Measurements from ENCODE around the gene LTC4S.

Gene LTC4S

DNA sequence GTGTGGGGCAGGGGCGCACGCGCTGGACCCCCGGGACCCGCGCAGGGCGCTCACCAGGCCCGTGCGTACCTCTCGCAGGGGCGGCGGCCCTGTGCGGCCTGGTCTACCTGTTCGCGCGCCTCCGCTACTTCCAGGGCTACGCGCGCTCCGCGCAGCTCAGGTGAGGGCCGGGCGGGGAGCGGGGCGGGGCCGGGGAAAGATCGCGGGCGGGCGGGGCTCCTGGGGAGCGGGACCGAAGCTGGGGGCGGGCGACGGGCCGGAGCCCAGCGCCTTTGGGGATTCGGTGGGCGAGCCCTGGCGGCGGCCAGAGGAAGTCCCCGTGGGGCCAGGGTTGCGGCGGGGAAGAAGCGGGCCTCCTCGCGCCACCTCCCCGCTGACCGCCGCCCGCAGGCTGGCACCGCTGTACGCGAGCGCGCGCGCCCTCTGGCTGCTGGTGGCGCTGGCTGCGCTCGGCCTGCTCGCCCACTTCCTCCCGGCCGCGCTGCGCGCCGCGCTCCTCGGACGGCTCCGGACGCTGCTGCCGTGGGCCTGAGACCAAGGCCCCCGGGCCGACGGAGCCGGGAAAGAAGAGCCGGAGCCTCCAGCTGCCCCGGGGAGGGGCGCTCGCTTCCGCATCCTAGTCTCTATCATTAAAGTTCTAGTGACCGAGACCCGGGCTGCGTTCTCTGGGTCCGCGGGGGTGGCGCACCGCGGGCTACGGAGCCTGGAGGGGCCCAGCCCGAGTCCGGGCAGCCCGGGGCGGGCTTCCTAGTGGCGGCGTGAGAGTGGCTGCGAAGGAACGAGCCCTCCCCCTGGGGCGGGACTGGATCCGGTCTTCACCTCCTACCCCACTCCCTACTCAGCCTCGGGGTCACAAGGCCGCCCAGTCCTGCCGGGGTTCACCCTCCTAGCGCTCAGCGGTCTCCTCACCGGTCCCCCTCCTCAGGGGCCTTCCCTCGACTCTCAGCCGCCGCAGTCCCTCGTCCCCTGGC lies 2.4 kb downstream of the LTC4S start:
- DNase-seq, result peak; percentile 39

DNA sequence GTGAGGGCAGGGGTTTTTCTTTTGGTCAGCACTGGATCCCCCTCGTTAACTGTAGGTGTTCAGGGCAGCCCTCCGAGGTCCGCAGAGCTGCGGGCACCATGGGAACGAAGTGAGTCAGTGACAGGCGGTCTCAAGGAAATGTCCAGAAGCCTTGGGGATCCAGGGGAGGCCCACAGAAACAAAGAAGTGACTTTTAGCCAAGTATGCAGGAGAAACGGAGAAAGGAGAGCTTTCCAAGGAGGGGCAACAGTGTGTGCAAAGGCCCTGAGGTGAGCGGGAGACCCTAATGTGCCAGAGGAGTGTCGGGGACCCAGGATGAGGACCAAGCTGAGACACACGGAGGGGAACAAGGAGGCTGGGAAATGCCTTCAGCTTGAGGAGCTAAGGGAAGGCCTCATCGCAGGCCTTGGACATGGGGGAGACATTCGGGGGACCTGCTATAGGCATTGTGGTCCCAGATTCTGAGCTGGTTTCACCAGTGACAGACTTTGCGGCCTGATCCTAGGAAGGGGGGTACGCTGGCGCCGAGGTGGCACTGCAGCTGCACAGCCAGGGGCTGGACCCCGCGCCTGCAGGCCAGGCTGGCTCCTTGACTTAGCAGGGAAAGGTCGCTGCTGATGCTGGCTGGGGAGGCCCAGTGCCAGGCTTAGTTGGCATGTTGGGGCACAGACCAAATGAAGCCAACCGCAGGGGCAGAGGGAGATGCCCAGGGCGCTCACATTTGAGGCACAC lies 3.3 kb downstream of the LTC4S start:
- DNase-seq, result no peak

GRCh38 chr5:179797741-179798140 lies 4.0 kb downstream of the LTC4S start:
- no peak for DNase-seq

DNA sequence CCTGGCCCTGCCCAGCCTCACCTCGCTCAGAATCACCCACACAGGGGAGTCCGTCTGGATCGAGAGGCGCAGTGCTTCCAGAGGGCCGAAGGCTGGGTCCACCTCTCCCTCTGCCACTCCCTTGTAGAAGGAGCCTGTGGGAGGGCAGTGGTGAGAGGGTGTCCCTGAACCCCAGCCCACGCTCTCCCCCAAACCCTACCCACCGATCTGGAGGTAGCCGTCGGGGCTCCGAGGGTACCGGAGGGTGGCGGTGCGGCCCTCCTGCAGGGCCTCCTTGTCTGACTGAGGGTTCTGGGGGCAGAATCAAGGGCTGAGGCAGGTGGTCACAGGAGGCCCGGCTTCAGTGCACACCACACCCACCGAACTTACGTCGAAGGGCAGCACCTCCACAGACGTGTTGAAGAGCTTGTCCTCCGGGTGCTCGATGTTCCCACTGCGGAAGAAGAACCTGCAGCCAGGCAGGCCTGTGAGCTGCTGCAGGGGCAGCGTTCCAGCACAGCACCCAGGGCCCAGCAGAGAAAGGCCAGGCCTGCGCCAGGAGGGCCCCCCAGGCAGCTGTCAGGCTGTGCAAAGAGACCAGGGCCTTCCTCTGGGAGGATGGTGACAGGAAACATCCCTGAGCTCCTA lies 4.5 kb downstream of the LTC4S start:
- DNase-seq, result no peak

GRCh38 chr5:179798771-179799643 lies 5.2 kb downstream of the LTC4S start:
- DNase-seq, result no peak

DNA sequence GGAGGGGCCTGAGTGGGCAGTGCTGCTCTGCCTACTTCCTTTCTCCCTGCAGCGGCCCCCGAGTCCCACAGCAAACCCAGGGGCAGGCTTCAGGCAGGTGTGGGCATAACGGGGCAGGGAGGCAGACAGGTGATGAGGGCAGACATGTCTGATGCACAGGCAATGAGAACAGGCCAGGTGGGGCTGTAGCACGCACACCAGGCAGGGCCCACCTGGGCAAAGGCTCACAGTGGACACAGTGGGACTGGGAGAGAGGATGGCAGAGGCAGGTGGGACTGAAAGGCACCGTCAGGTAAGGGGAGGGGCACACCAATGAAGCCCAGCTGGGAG lies 5.8 kb downstream of the LTC4S start:
- DNase-seq, result no peak

GRCh38 chr5:179800071-179800695 lies 6.4 kb downstream of the LTC4S start:
- DNase-seq, result no peak

DNA sequence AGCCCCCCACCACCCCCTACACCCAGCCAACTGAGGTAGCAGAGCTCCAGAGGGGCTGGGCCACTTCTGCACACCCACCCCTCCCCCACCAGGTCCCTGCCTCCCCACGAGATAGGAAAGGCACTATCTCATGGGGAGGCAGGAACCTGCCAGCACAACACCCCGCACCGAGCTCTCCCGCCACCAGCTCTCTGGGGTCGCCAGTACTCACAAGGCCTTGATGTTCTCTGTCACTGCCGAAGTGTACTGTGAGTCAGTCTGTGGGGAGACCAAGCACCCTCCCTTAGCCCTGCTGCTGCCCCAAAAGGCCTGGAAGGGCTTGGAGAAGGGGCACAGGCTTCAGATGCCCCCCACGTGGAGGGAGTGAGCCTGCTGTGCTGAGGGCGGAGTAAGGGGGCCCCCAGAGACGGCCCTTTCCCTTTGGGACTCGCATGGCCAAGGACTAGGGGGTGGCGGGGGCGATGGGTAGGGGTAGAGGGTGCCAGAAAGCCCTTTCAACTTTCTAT lies 7.0 kb downstream of the LTC4S start:
- no peak for DNase-seq

DNA sequence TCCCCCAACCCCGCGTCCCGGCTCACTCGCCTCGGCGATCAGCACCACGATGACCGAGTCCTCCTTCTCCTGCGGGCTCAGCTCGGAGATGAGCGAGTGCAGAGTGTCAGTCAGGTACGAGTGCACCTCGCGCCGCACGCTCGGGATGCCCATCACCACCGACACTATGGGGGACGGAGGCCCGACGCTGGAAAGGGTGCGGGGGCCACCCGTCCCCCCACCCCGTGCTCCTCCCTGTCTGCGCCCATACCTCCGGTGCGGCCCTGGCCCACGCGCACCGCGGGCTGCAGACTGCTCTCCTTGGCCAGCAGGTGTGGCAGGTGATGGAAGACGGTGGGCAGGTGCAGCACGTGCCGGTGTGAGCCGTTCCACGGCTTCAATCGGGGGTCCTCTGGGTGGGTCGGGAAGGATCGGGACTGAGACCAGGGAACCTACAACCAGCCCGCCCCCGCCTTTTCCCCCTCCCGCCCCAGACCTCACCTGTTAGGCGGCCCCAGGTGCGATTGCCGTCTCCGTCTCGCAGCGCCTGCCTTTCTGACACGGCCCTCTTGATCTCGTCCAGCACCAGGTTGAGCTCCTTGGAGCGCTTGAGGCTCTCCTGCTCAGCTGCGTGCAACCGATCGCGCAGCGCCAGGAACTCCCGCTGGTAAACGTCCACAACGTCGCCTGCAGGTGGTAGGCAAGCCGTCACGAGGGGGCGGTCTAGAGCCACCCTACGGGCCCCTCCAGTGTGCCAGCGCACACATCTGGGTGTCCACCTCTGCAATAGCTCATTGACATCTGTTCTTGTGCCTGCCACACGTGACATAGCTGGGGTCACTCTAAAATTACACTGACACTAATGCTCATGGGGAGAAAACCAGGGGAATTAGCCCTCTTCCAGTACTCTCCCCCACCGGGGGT lies 7.8 kb downstream of the LTC4S start:
- DNase-seq, result no peak

DNA sequence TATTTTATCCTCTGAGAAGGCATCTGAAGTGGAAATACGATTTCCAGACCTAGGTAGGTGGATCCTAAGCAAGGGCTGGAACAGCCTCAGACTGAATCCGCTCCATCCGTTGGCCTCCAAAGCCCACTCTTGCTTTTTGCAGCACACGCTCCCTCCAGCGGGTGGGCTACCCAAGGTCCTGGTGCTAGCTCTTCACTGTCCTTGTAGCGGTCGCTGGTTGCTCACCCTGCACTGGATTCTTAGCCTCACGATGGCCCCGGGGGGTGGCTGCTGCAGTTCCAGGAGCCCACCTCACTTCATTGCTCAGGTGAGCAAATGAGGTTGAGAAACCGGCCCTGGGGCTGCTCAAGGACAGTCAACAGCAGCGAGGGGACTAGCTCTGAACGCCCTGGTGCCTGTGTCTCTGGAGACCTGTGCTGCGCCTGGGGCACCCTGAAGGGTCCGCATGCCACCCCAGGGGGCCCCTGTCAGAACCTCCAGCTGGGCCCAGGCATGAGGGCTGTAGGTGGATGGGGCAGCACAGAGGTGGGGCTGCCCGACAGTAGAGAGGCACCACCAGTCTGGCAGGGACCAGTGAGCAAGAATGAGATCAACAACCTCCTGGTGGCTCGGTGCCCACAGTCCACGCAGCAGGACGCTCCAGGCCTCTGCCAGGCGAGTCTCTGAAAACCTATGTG lies 8.6 kb downstream of the LTC4S start:
- no peak for DNase-seq

DNA sequence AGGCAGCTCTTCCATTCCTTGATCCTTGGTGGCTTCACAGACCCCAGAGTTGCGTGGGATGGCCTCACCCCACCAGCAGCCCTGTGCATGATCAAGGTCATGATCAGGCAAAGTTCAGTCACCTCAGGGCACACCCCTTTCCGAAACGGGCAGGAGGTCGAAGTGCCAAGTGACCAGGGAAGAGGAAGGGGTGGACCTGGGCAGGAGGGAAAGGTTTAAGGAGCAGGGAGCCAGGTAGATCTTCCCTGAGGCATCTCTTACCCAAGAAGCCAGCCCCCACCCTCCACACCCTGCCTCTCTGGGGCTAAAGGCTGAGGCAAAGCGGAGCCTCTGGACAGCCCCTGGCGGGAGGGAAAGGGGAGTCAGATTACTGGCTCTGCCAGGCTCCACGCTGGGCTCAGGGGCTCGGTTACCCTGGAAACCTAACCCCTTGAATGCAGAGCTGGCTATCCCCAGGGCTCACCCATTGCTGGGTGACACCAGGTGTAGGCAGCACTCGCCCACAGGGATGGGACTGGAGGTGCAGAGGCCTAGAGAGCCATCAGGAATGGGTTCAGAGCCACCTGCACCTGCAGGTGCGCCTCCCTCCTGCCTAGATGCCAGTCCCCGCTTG lies 9.3 kb downstream of the LTC4S start:
- peak; percentile 73 for DNase-seq

DNA sequence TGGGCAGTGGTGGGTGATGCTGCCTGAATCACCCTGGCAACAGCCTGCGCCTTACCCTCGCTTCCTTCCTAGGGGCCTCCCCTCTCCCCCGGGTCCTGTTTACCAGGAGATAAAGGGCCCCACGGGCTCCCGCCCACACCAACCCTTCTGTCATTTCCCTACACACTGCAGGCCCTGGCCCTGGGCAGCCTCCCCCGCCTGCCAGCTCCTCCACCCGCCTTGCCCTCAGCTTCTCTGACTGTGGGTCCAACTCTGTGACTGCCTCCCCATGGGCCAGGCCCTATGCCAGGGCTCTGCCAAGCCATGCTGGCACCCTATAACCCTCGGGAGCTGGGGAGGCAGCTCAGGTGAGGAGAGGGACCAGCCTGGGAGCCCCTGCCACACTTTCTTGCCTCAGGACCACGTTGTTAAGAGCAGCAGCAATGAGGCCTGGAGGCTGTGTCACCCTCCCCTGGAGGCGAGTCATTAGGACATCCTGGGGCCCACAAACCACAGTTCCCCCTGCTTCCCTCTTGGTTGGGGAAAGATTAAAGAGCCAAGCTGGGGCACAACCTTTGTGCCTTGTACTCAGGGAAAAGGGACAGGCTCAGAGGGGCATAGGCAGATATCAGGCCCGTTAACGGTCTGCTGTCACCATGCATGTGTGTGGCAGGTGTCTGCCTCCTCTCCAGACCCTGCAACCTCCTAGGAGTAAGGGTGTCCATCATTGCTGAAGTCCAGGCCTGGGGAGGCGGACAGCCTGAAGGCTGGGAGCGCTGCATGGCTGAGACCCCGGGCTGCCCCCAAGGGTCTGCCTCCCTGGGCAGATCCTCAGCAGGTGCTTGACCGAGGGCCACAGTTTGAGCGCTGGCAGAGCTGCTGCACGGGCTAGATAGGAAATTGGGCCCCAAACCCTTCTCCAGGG lies 10.1 kb downstream of the LTC4S start:
- DNase-seq, result no peak

GRCh38 chr5:179804555-179804947 lies 10.8 kb downstream of the LTC4S start:
- DNase-seq, result no peak

- DNase-seq, result no peak
Measured at GRCh38 chr5:179805070-179805528, 11.3 kb downstream of the LTC4S start.

GRCh38 chr5:179805529-179806249 lies 11.9 kb downstream of the LTC4S start:
- DNase-seq, result no peak

DNA sequence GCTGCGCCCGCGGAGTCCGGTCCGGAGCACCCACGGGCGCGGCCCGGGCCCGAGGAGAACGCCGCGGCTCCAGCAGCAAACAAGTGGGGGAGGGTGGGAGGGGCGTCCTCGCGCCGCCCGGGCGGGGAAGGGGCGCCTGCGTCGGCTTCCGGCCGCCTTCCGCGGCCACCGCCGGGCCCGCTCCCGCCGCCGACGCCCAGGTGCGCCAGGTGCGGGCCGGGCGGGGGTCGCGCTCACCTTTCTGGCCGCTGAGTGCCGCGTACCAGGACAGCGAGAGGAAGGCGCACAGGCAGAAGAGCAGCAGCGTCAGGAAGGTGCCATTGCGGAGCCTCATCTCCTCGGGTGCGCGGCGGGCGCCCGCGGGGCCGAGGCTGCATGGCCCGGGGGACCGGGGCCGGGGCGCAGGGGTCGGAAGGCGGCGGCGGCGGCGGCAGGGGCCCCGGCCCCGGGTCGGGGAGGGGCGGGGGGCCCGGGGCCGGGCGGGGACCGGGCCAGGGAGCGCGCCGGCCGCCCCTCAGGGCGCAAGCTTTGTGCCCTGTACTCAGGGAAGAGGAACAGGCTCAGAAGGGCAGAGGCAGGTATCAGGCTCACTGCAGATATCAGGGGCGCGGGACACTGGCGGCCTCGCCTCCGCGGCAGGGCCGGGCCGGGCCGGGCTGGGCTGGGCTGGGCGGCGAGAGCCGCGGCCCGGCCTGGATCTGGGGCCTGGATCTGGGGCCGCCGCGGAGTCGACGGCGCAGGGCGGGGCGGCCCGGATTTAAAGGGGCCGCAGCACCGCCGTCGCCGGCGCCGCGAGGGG lies 12.7 kb downstream of the LTC4S start, which contains the start of gene MGAT4B:
TSS of gene MGAT4B (minus strand) at position 617 of the 799 bp plus-strand sequence. CDS start at position 334, 283 bp downstream.
- DNase-seq, result peak; percentile 28
